ENCODE data around the gene MEF2D. TPM values are rescaled to one million over a fixed set of nuclear protein-coding genes. Genes with fewer than 3 reads are reported as not detected.

MEF2D gene
- total and polyA plus RNA-seq, 2 donors (not counting 1 experiment from before 2014, with no cell fraction given), result 65.6 to 128 TPM

DNA sequence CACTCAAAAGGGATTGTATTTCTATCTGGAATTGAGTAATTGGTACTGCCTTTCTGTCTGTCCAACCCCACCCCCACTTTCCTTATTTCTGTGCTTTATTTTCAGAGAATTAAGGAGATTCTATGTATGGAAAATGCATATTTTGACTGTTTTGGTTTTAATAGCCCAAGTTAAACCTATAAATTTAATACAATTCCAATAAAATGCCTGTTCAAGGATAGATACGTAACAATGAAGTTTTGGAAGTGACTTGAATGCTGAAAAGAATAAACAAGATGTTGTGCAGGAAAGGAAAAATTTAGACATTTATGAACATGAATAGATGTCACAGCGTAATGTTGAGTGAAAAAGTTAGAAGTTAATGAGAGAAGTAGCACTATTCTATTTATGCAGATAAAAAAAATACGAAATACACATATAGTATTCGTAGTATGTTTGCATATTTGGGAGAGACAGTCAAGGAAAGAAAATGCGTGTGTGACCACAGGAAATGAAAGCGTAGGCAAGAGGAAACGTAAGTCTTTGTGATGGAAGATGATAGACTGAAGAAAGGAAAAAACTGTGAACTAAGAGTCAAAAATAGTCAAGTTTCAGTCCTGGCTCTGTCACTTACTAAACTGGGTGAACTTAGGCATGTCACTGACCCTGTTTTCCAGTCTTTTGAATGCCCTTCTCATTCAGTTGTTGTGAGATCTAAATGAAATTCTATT, 62.1 kb downstream of the MEF2D start:
- 15% methylated on average over 4 of the region's 7 CpGs for WGBS (ENCODE audit: insufficient coverage)
- Histone ChIP-seq H3K4me1 (ENCODE audit: control insufficient read depth in 2 of 2, insufficient read depth in 2 of 2, low read length in 2 of 2) (peaks cover 32 to 48% of the 10 kb centered on the region in 2 donors), H4K20me1 (ENCODE audit: control insufficient read depth, insufficient read depth, low read length, poor library complexity, severe bottlenecking) (no peaks in the 10 kb centered on the region), H3K79me2 (ENCODE audit: control insufficient read depth, insufficient read depth, low read length) (no peaks in the 10 kb centered on the region), H2AFZ (ENCODE audit: insufficient read depth, low read depth, low read length, poor library complexity, severe bottlenecking) (no peak overlapping the region), H3K4me2 (replicated peaks; ENCODE audit: low read depth, low read length, poor library complexity, severe bottlenecking) (no peak overlapping the region), H3K27ac (ENCODE audit: low read length in 2 of 2) (no peak overlapping the region), H3K9me3 (ENCODE audit: control extremely low read depth in 1 of 3, control insufficient read depth in 2 of 3, insufficient read depth in 1 of 3, low read length in 2 of 3) (peaks cover 0 to 20% (median 0%) of the 10 kb centered on the region in 3 donors), H3K4me3 (ENCODE audit: control extremely low read depth in 1 of 5, extremely low read depth in 1 of 5, insufficient read depth in 1 of 5, low read depth in 2 of 5, low read length in 4 of 5) (no peak overlapping the region), H3K36me3 (replicated peaks in 1 of 2; ENCODE audit: control extremely low read depth in 1 of 2, control insufficient read depth in 1 of 2, extremely low read depth in 1 of 2, insufficient read depth in 2 of 2, low read length in 1 of 2) (no peaks in the 10 kb centered on the region), H3K9ac (ENCODE audit: low read length) (no peak overlapping the region), H3K27me3 (replicated peaks in 1 of 4; ENCODE audit: control extremely low read depth in 1 of 4, control insufficient read depth in 3 of 4, insufficient read depth in 4 of 4, low read length in 3 of 4) (peaks cover 0 to 92% (median 80%) of the 10 kb centered on the region in 4 experiments)
- POLR2A ChIA-PET, result no interaction called here
- Mint-ChIP-seq H3K27me3 (peaks cover 79% of the 10 kb centered on the region), H3K27ac (no peak overlapping the region), H3K4me1 (peaks cover 20% of the 10 kb centered on the region), H3K9me3 (ENCODE audit: insufficient read depth) (no peaks in the 10 kb centered on the region), H3K4me3 (no peak overlapping the region)
- intact Hi-C loops (cut with micrococcal nuclease), result loop anchor here (2.0 to 5.0 kb wide), 2 partner anchors 18 to 1361 kb away; partner anchors contain the start of gene EFNA3
- CTCF ChIA-PET, result no interaction called here
- peak; percentile 76 for TF ChIP-seq EZH2 (IDR thresholded peaks at IDR 0.05; ENCODE audit: borderline replicate concordance, insufficient read depth, low read depth, low read length, poor library complexity, severe bottlenecking)
- TF ChIP-seq, protein P1, sequence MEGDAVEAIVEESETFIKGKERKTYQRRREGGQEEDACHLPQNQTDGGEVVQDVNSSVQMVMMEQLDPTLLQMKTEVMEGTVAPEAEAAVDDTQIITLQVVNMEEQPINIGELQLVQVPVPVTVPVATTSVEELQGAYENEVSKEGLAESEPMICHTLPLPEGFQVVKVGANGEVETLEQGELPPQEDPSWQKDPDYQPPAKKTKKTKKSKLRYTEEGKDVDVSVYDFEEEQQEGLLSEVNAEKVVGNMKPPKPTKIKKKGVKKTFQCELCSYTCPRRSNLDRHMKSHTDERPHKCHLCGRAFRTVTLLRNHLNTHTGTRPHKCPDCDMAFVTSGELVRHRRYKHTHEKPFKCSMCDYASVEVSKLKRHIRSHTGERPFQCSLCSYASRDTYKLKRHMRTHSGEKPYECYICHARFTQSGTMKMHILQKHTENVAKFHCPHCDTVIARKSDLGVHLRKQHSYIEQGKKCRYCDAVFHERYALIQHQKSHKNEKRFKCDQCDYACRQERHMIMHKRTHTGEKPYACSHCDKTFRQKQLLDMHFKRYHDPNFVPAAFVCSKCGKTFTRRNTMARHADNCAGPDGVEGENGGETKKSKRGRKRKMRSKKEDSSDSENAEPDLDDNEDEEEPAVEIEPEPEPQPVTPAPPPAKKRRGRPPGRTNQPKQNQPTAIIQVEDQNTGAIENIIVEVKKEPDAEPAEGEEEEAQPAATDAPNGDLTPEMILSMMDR (IDR thresholded peaks at IDR 0.05), result no peak
- DNase-seq (no peak), ATAC-seq (ENCODE audit: low read depth) (no peak)
